ENCODE measurements around the gene ARMC2. TPM values are rescaled to one million over a fixed set of nuclear protein-coding genes. Genes with fewer than 3 reads are reported as not detected.

The ARMC2 gene
- total and polyA plus RNA-seq, 4 donors = 11.8 to 18.5 (median 14.3) TPM

DNA sequence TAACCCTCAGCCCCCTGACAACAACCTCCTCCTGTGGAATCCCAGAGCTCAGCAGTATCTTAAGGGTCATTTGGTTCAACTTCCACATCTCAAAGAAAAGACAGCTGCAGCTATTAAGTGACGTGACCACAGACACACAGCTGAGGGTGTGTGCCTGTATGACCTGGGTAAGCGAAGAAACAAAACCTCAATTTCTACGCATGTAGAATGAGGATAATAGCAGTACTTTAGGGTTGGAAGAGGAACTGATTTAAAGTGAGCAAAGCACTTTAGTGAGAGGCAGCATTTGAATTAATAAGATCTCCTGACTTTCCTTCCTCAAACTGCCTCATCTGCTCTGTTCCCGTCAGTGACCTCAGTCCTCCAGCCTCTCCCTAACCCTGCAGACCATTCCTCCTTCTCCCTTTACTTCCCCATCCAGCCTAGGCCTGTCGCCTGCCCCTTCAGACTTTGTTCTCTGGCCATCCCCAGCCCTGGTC, 6.8 kb upstream of the ARMC2 start:
- Histone ChIP-seq H3K36me3 (ENCODE audit: control insufficient read depth, insufficient read depth, low read length) (no peaks in the 10 kb centered on the region), H3K4me3 (ENCODE audit: low read depth, low read length) (no peak overlapping the region), H3K27me3 (ENCODE audit: control insufficient read depth, insufficient read depth, low read length) (peaks cover 2% of the 10 kb centered on the region), H3K9me3 (ENCODE audit: control insufficient read depth, insufficient read depth, low read length) (no peaks in the 10 kb centered on the region), H3K4me1 (ENCODE audit: control insufficient read depth, insufficient read depth, low read length) (peaks cover 10% of the 10 kb centered on the region), H3K27ac (ENCODE audit: low read depth, low read length) (no peak overlapping the region)
- DNase-seq (ENCODE audit: low read depth in 4 of 6, low spot score in 6 of 6) = no peak
- WGBS (ENCODE audit: insufficient coverage) = 81% methylated on average over 5 of the region's 5 CpGs

- Histone ChIP-seq H3K27ac (ENCODE audit: low read depth, low read length) (no peak overlapping the region), H3K4me3 (ENCODE audit: low read depth, low read length) (no peak overlapping the region), H3K4me1 (ENCODE audit: control insufficient read depth, insufficient read depth, low read length) (no peaks in the 10 kb centered on the region), H3K27me3 (ENCODE audit: control insufficient read depth, insufficient read depth, low read length) (no peaks in the 10 kb centered on the region), H3K36me3 (ENCODE audit: control insufficient read depth, insufficient read depth, low read length) (no peaks in the 10 kb centered on the region), H3K9me3 (ENCODE audit: control insufficient read depth, insufficient read depth, low read length) (no peaks in the 10 kb centered on the region)
- 93% methylated on average over 3 of the region's 3 CpGs for WGBS (ENCODE audit: insufficient coverage)
- DNase-seq (ENCODE audit: low read depth in 4 of 6, low spot score in 6 of 6) = no peak
These were observed 4.1 kb upstream of the ARMC2 start for GRCh38 chr6:108844135-108844534.

- Histone ChIP-seq H3K36me3 (ENCODE audit: control insufficient read depth, insufficient read depth, low read length) (no peaks in the 10 kb centered on the region), H3K27ac (ENCODE audit: low read depth, low read length) (no peak overlapping the region), H3K4me1 (ENCODE audit: control insufficient read depth, insufficient read depth, low read length) (no peaks in the 10 kb centered on the region), H3K4me3 (ENCODE audit: low read depth, low read length) (no peak overlapping the region), H3K27me3 (ENCODE audit: control insufficient read depth, insufficient read depth, low read length) (no peaks in the 10 kb centered on the region), H3K9me3 (ENCODE audit: control insufficient read depth, insufficient read depth, low read length) (no peaks in the 10 kb centered on the region)
- DNase-seq (ENCODE audit: low read depth in 4 of 6, low spot score in 6 of 6) = no peak
These were observed 3.1 kb upstream of the ARMC2 start for GRCh38 chr6:108845145-108845544.

DNA sequence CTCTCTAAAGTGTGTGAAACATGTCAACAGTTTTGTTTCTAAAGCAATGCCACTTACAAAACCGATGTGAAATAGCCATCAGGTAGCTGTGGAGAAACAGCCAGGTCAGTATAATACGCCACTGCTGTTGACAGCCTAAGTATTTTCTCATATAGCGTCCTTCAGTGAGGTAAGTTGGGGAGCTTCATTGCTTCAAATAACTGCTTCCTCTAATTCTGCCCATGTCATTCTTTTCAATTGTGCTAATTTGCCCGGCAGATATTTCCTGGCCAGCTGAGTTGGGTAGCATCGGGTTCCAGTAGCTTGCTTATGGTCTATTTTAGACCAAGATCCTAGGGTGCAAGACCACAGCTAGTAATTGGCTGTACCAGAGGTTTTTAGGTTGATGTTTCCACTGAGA, 2.1 kb upstream of the ARMC2 start:
- WGBS (ENCODE audit: insufficient coverage) = 93% methylated on average over 2 of the region's 5 CpGs
- H3K4me1 ChIP-seq (ENCODE audit: control insufficient read depth, insufficient read depth, low read length) = no peaks in the 10 kb centered on the region

GRCh38 chr6:108846628-108847027, 1.6 kb upstream of the ARMC2 start:
- no peaks in the 10 kb centered on the region for H3K4me1 ChIP-seq (ENCODE audit: control insufficient read depth, insufficient read depth, low read length)
- WGBS (ENCODE audit: insufficient coverage) = 64% methylated on average over 1 of the region's 1 CpG
- no peak for DNase-seq (ENCODE audit: low read depth in 4 of 6, low spot score in 6 of 6)
- H3K27ac ChIP-seq (ENCODE audit: low read depth, low read length) = no peak overlapping the region
- H3K4me3 ChIP-seq (ENCODE audit: low read depth, low read length) = no peak overlapping the region
- H3K9me3 ChIP-seq (ENCODE audit: control insufficient read depth, insufficient read depth, low read length) = no peaks in the 10 kb centered on the region
- H3K27me3 ChIP-seq (ENCODE audit: control insufficient read depth, insufficient read depth, low read length) = no peaks in the 10 kb centered on the region
- no peaks in the 10 kb centered on the region for H3K36me3 ChIP-seq (ENCODE audit: control insufficient read depth, insufficient read depth, low read length)

More for the DNA sequence above, 2.1 kb upstream of the ARMC2 start:
- Histone ChIP-seq H3K9me3 (ENCODE audit: control insufficient read depth, insufficient read depth, low read length) (no peaks in the 10 kb centered on the region), H3K36me3 (ENCODE audit: control insufficient read depth, insufficient read depth, low read length) (no peaks in the 10 kb centered on the region), H3K27me3 (ENCODE audit: control insufficient read depth, insufficient read depth, low read length) (no peaks in the 10 kb centered on the region), H3K27ac (ENCODE audit: low read depth, low read length) (no peak overlapping the region), H3K4me3 (ENCODE audit: low read depth, low read length) (no peak overlapping the region)
- DNase-seq (ENCODE audit: low read depth in 4 of 6, low spot score in 6 of 6) = no peak

- no peaks in the 10 kb centered on the region for H3K9me3 ChIP-seq (ENCODE audit: control insufficient read depth, insufficient read depth, low read length)
- WGBS (ENCODE audit: insufficient coverage) = 22% methylated on average over 12 of the region's 12 CpGs
- H3K4me1 ChIP-seq (ENCODE audit: control insufficient read depth, insufficient read depth, low read length) = no peaks in the 10 kb centered on the region
- DNase-seq (ENCODE audit: low read depth in 4 of 6, low spot score in 6 of 6) = no peak
- no peaks in the 10 kb centered on the region for H3K27me3 ChIP-seq (ENCODE audit: control insufficient read depth, insufficient read depth, low read length)
- H3K36me3 ChIP-seq (ENCODE audit: control insufficient read depth, insufficient read depth, low read length) = no peaks in the 10 kb centered on the region
- peak overlapping the region; percentile 76 for H3K4me3 ChIP-seq (ENCODE audit: low read depth, low read length)
- H3K27ac ChIP-seq (ENCODE audit: low read depth, low read length) = peak overlapping the region; percentile 67
These were observed 495 bp upstream of the ARMC2 start for GRCh38 chr6:108847738-108848115.

- H3K36me3 ChIP-seq (ENCODE audit: control insufficient read depth, insufficient read depth, low read length) = peaks cover 5% of the 10 kb centered on the region
- no peak overlapping the region for H3K4me3 ChIP-seq (ENCODE audit: low read depth, low read length)
- no peaks in the 10 kb centered on the region for H3K4me1 ChIP-seq (ENCODE audit: control insufficient read depth, insufficient read depth, low read length)
- no peak overlapping the region for H3K27ac ChIP-seq (ENCODE audit: low read depth, low read length)
- H3K27me3 ChIP-seq (ENCODE audit: control insufficient read depth, insufficient read depth, low read length) = no peaks in the 10 kb centered on the region
- H3K9me3 ChIP-seq (ENCODE audit: control insufficient read depth, insufficient read depth, low read length) = no peaks in the 10 kb centered on the region
- WGBS (ENCODE audit: insufficient coverage) = 91% methylated on average over 7 of the region's 10 CpGs
- DNase-seq (ENCODE audit: low read depth in 4 of 6, low spot score in 6 of 6) = no peak
These were observed 2.6 kb downstream of the ARMC2 start for GRCh38 chr6:108850669-108851465.

GRCh38 chr6:108851756-108852155, 3.5 kb downstream of the ARMC2 start:
- H3K36me3 ChIP-seq (ENCODE audit: control insufficient read depth, insufficient read depth, low read length) = peaks cover 9% of the 10 kb centered on the region
- H3K9me3 ChIP-seq (ENCODE audit: control insufficient read depth, insufficient read depth, low read length) = no peaks in the 10 kb centered on the region
- whole genome bisulfite sequencing (ENCODE audit: insufficient coverage) = 83% methylated on average over 1 of the region's 1 CpG
- H3K27ac ChIP-seq (ENCODE audit: low read depth, low read length) = no peak overlapping the region
- no peak for DNase-seq (ENCODE audit: low read depth in 4 of 6, low spot score in 6 of 6)
- H3K4me1 ChIP-seq (ENCODE audit: control insufficient read depth, insufficient read depth, low read length) = no peaks in the 10 kb centered on the region
- H3K27me3 ChIP-seq (ENCODE audit: control insufficient read depth, insufficient read depth, low read length) = no peaks in the 10 kb centered on the region
- no peak overlapping the region for H3K4me3 ChIP-seq (ENCODE audit: low read depth, low read length)

DNA sequence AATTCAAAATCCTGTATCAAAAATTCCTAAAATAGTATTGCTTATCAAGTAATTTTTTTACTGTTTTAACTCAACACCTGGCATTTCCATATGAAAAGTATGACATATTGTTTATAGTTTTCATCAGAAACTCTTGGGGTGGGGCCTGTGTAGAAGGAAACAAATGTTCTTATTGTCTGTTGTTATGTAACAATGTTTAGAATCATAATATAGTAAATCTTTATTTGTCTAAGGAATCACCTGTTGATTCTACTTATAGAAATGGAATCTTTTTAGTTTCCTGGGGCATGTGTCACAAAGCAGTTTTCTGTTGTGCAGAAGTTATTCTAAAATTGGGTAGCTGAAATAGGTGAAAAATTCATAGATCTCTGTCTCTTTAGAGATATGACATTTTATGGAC, 4.9 kb downstream of the ARMC2 start:
- Histone ChIP-seq H3K4me3 (ENCODE audit: low read depth, low read length) (no peak overlapping the region), H3K27me3 (ENCODE audit: control insufficient read depth, insufficient read depth, low read length) (no peaks in the 10 kb centered on the region), H3K27ac (ENCODE audit: low read depth, low read length) (no peak overlapping the region), H3K36me3 (ENCODE audit: control insufficient read depth, insufficient read depth, low read length) (peaks cover 9% of the 10 kb centered on the region), H3K4me1 (ENCODE audit: control insufficient read depth, insufficient read depth, low read length) (no peaks in the 10 kb centered on the region), H3K9me3 (ENCODE audit: control insufficient read depth, insufficient read depth, low read length) (no peaks in the 10 kb centered on the region)
- DNase-seq (ENCODE audit: low read depth in 4 of 6, low spot score in 6 of 6) = no peak

GRCh38 chr6:108862479-108863191, 14.4 kb downstream of the ARMC2 start:
- no peaks in the 10 kb centered on the region for H3K27me3 ChIP-seq (ENCODE audit: control insufficient read depth, insufficient read depth, low read length)
- no peak overlapping the region for H3K4me3 ChIP-seq (ENCODE audit: low read depth, low read length)
- H3K36me3 ChIP-seq (ENCODE audit: control insufficient read depth, insufficient read depth, low read length) = peaks cover 30% of the 10 kb centered on the region
- 72% methylated on average over 3 of the region's 4 CpGs for WGBS (ENCODE audit: insufficient coverage)
- no peak overlapping the region for H3K27ac ChIP-seq (ENCODE audit: low read depth, low read length)
- no peaks in the 10 kb centered on the region for H3K4me1 ChIP-seq (ENCODE audit: control insufficient read depth, insufficient read depth, low read length)
- no peak for DNase-seq (ENCODE audit: low read depth in 4 of 6, low spot score in 6 of 6)
- no peaks in the 10 kb centered on the region for H3K9me3 ChIP-seq (ENCODE audit: control insufficient read depth, insufficient read depth, low read length)

Measured in spinal cord (tissue), 10 donors.